ENCODE data around the gene S100PBP. TPM values are rescaled to one million over a fixed set of nuclear protein-coding genes. Genes with fewer than 3 reads are reported as not detected.
"Not testable (repeated sequence)": the region's sequence is repeated elsewhere in the genome, so short reads cannot be mapped to it uniquely, and the experiment has no call there.

S100PBP gene
- total and polyA plus RNA-seq, 8 donors: 2.9 to 253 (median 19.8) TPM

- Histone ChIP-seq H3K27me3 (no peaks in the 10 kb centered on the region), H3K36me3 (peaks cover 10 to 96% (median 93%) of the 10 kb centered on the region in 4 donors), H3K4me3 (no peak overlapping the region), H3K4me1 (peaks cover 0 to 7% (median 0%) of the 10 kb centered on the region in 4 donors), H3K9me3 (no peaks in the 10 kb centered on the region), H3K27ac (no peak overlapping the region)
- no peak for DNase-seq
- no peak for TF ChIP-seq EP300 (IDR thresholded peaks at IDR 0.05)
- no peak for TF ChIP-seq CTCF (IDR thresholded peaks at IDR 0.05)
- TF ChIP-seq POLR2A (IDR thresholded peaks at IDR 0.05): no peak
- no peak for TF ChIP-seq POLR2AphosphoS5 (IDR thresholded peaks at IDR 0.05)
- WGBS, 5 donors: 92 to 98% (median 94%) methylated on average over 4 of the region's 4 CpGs
- intact Hi-C loops (cut with DNase I; ENCODE audit: low total_unique reads): no loop called here
Observed at GRCh38 chr1:32798191-32798590, 19.3 kb upstream of the S100PBP start.

- TF ChIP-seq POLR2A (IDR thresholded peaks at IDR 0.05) (no peak), POLR2AphosphoS5 (IDR thresholded peaks at IDR 0.05) (no peak), CTCF (IDR thresholded peaks at IDR 0.05) (no peak), EP300 (IDR thresholded peaks at IDR 0.05) (no peak)
- WGBS, 5 donors: 75 to 82% (median 80%) methylated on average over 8 of the region's 8 CpGs
- peak overlapping the region in 1 of 5 donors; percentile 22 for H3K27ac ChIP-seq
- H3K36me3 ChIP-seq: peaks cover 10 to 94% (median 91%) of the 10 kb centered on the region in 4 donors
- no peak overlapping the region for H3K4me3 ChIP-seq
- intact Hi-C loops (cut with DNase I; ENCODE audit: low total_unique reads): no loop called here
- H3K9me3 ChIP-seq: no peaks in the 10 kb centered on the region
- H3K27me3 ChIP-seq: no peaks in the 10 kb centered on the region
- DNase-seq: no peak
- H3K4me1 ChIP-seq: peaks cover 0 to 7% (median 0%) of the 10 kb centered on the region in 4 donors
Observed at GRCh38 chr1:32798679-32799416, 18.6 kb upstream of the S100PBP start.

GRCh38 chr1:32801096-32801715 is 16.2 kb upstream of the S100PBP start:
- Histone ChIP-seq H3K27me3 (no peaks in the 10 kb centered on the region), H3K9me3 (no peaks in the 10 kb centered on the region), H3K27ac (no peak overlapping the region), H3K4me1 (peaks cover 0 to 7% (median 0%) of the 10 kb centered on the region in 4 donors), H3K36me3 (peaks cover 20 to 92% (median 88%) of the 10 kb centered on the region in 4 donors), H3K4me3 (no peak overlapping the region)
- WGBS, 5 donors: 77 to 85% (median 81%) methylated on average over 9 of the region's 9 CpGs
- intact Hi-C loops (cut with DNase I; ENCODE audit: low total_unique reads): no loop called here
- DNase-seq: no peak
- TF ChIP-seq POLR2A (IDR thresholded peaks at IDR 0.05) (no peak), EP300 (IDR thresholded peaks at IDR 0.05) (no peak), CTCF (IDR thresholded peaks at IDR 0.05) (no peak), POLR2AphosphoS5 (IDR thresholded peaks at IDR 0.05) (no peak)

- WGBS, 5 donors: 90 to 97% (median 96%) methylated on average over 7 to 29 of the region's 30 CpGs
- Histone ChIP-seq H3K36me3 (peaks cover 21 to 94% (median 90%) of the 10 kb centered on the region in 4 donors), H3K4me1 (peaks cover 0 to 20% (median 2%) of the 10 kb centered on the region in 4 donors)
- H3K27ac ChIP-seq; H3K4me3 ChIP-seq; H3K27me3 ChIP-seq; intact Hi-C loops (cut with DNase I; ENCODE audit: low total_unique reads); H3K9me3 ChIP-seq; DNase-seq: not testable (repeated sequence)
Observed at GRCh38 chr1:32804460-32804859, 13.0 kb upstream of the S100PBP start.

All from stomach (tissue), 9 donors.